HL-60 (cell line): ENCODE data around the gene RNF151.

Source experiments
- CTCF ChIP-seq: IDR thresholded peaks from one replicate; pipeline ENCODE4 v1.5.1; 2011; ENCODE audit warnings: low read length, control low read depth, inconsistent platforms; ENCODE audit not compliant: insufficient read depth
- POLR2AphosphoS5 ChIP-seq: IDR thresholded peaks from 2 replicates; pipeline ENCODE4 v1.6.1; 2012; ENCODE audit warnings: low read depth

GRCh38 chr16:1991588-1991947 lies 24.9 kb downstream of the RNF151 start:
- TF ChIP-seq CTCF (no peak), POLR2AphosphoS5 (no peak)
